Measurements from ENCODE around the gene KDM4F. TPM values are rescaled to one million over a fixed set of nuclear protein-coding genes. Genes with fewer than 3 reads are reported as not detected.
"Not testable (repeated sequence)": the region's sequence is repeated elsewhere in the genome, so short reads cannot be mapped to it uniquely, and the experiment has no call there.

Gene KDM4F
- total and polyA plus RNA-seq, 3 experiments from 2014 or later: not detected

GRCh38 chr11:95028357-95028756 lies 20.9 kb upstream of the KDM4F start:
- no peaks in the 10 kb centered on the region for H3K4me1 Mint-ChIP-seq
- CTCF ChIA-PET: no interaction called here
- H3K36me3 Mint-ChIP-seq: no peaks in the 10 kb centered on the region
- Histone ChIP-seq H3K4me1 (ENCODE audit: insufficient read depth, low read length) (no peaks in the 10 kb centered on the region), H3K27ac (ENCODE audit: low read depth, low read length) (no peak overlapping the region), H3K4me3 (ENCODE audit: low read length) (no peak overlapping the region), H3K36me3 (ENCODE audit: insufficient read depth, low read length) (no peaks in the 10 kb centered on the region), H3K9me3 (ENCODE audit: low read length) (no peaks in the 10 kb centered on the region), H3K27me3 (ENCODE audit: insufficient read depth, low read length, poor library complexity, severe bottlenecking) (no peaks in the 10 kb centered on the region)
- no peaks in the 10 kb centered on the region for H3K9me3 Mint-ChIP-seq
- H3K27ac Mint-ChIP-seq: no peak overlapping the region
- peaks cover 2 to 5% of the 10 kb centered on the region in 2 donors for H3K27me3 Mint-ChIP-seq
- no peak for DNase-seq
- H3K4me3 Mint-ChIP-seq: no peak overlapping the region
- POLR2A ChIA-PET: no interaction called here

DNA sequence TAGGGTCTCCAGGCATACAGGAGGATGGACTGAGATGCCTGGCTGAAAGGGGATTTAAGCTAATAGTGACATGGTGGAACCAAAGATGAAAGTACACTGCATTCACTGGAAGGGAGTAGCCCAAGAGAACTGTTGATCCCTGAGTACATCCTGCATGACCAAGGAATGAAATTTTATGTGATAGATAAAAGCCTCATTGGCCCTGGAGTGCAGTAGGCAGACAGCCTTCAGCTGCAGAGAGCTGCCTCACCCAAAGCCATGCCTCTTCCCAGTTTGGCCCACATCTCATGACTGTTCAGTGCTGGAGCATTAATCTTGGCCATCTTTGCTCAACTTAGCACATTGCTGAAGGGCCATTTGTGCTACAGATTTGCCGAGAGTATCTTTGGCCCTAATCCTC lies 16.2 kb upstream of the KDM4F start:
- CTCF ChIA-PET: no interaction called here
- H3K4me1 ChIP-seq (ENCODE audit: insufficient read depth, low read length): no peaks in the 10 kb centered on the region
- H3K36me3 ChIP-seq (ENCODE audit: insufficient read depth, low read length): no peaks in the 10 kb centered on the region
- no peaks in the 10 kb centered on the region for H3K36me3 Mint-ChIP-seq
- H3K9me3 Mint-ChIP-seq: no peaks in the 10 kb centered on the region
- peaks cover 2 to 26% of the 10 kb centered on the region in 2 donors for H3K27me3 Mint-ChIP-seq
- H3K4me3 ChIP-seq (ENCODE audit: low read length): no peak overlapping the region
- H3K27ac ChIP-seq (ENCODE audit: low read depth, low read length): no peak overlapping the region
- DNase-seq: no peak
- POLR2A ChIA-PET: no interaction called here
- H3K27ac Mint-ChIP-seq: no peak overlapping the region
- no peak overlapping the region for H3K4me3 Mint-ChIP-seq
- H3K9me3 ChIP-seq (ENCODE audit: low read length): no peaks in the 10 kb centered on the region
- H3K27me3 ChIP-seq (ENCODE audit: insufficient read depth, low read length, poor library complexity, severe bottlenecking): no peaks in the 10 kb centered on the region
- no peaks in the 10 kb centered on the region for H3K4me1 Mint-ChIP-seq

- Mint-ChIP-seq H3K4me3 (no peak overlapping the region), H3K4me1 (no peaks in the 10 kb centered on the region), H3K27ac (no peak overlapping the region), H3K27me3 (peaks cover 5 to 40% of the 10 kb centered on the region in 2 donors), H3K36me3 (peaks cover 0 to 2% (median 0%) of the 10 kb centered on the region in 3 donors), H3K9me3 (no peaks in the 10 kb centered on the region)
- H3K4me1 ChIP-seq (ENCODE audit: insufficient read depth, low read length): no peaks in the 10 kb centered on the region
- H3K4me3 ChIP-seq (ENCODE audit: low read length): no peak overlapping the region
- no peaks in the 10 kb centered on the region for H3K27me3 ChIP-seq (ENCODE audit: insufficient read depth, low read length, poor library complexity, severe bottlenecking)
- H3K36me3 ChIP-seq (ENCODE audit: insufficient read depth, low read length): no peaks in the 10 kb centered on the region
- ChIA-PET CTCF (no interaction called here), POLR2A (no interaction called here)
- H3K9me3 ChIP-seq (ENCODE audit: low read length): no peaks in the 10 kb centered on the region
- DNase-seq: no peak
- no peak overlapping the region for H3K27ac ChIP-seq (ENCODE audit: low read depth, low read length)
Observed at GRCh38 chr11:95035316-95035715, 13.9 kb upstream of the KDM4F start.

DNA sequence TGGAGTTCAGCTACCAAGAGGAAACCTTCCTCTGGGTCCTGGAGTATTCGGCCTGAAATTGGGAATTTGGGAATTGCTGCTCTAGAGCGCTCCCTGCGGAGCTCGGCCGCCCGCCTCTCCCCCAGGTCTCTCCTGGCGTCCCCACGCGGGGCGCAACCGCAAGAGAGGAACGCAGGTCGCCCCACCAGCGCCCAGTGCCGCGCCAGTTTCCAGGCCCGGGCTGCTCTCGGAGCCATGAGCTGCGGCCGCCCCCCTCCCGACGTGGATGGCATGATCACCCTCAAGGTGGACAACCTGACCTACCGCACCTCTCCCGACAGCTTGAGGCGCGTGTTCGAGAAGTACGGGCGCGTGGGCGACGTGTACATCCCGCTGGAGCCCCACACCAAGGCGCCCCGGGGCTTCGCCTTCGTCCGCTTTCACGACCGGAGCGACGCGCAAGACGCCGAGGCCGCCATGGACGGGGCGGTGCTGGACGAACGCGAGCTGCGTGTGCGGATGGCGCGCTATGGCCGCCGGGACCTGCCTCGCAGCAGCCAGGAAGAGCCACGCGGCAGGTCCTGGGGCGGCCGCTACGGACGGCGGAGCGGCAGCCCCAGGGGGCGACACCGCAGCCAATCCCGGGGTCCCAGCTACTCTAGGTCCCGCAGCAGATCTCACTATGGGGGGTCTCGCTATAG lies 11.7 kb upstream of the KDM4F start:
- H3K27me3 ChIP-seq (ENCODE audit: insufficient read depth, low read length, poor library complexity, severe bottlenecking); CTCF ChIA-PET; H3K9me3 ChIP-seq (ENCODE audit: low read length); H3K27ac Mint-ChIP-seq; H3K4me3 ChIP-seq (ENCODE audit: low read length); H3K4me1 Mint-ChIP-seq; H3K9me3 Mint-ChIP-seq; H3K36me3 Mint-ChIP-seq; POLR2A ChIA-PET; H3K4me1 ChIP-seq (ENCODE audit: insufficient read depth, low read length); H3K27ac ChIP-seq (ENCODE audit: low read depth, low read length); H3K36me3 ChIP-seq (ENCODE audit: insufficient read depth, low read length): not testable (repeated sequence)
- peaks cover 3 to 55% of the 10 kb centered on the region in 2 donors for H3K27me3 Mint-ChIP-seq
- DNase-seq: peak in 1 of 5 donors; percentile 21
- H3K4me3 Mint-ChIP-seq: peak overlapping the region in 1 of 7 donors; percentile 23

DNA sequence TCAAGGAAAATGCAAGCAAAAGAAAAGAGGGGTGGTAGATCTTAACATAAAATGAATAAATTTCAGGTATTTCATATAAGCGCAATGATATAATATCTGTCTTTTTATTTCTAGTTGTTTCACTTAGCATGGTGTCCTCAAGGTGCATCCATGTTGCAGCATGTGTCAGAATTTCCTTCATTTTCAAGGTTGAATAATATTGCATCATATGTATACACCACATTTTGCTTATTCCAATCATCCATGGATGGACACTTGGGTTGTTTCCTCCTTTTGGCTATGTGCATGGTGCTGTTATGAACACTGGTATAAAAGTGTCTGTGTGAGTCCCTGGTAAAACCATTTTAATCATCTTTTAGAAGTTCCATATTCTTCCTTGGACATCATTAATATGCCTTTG lies 7.0 kb upstream of the KDM4F start:
- H3K9me3 ChIP-seq (ENCODE audit: low read length): no peaks in the 10 kb centered on the region
- H3K4me3 Mint-ChIP-seq: no peak overlapping the region
- no peaks in the 10 kb centered on the region for H3K36me3 ChIP-seq (ENCODE audit: insufficient read depth, low read length)
- ChIA-PET POLR2A (no interaction called here), CTCF (no interaction called here)
- DNase-seq: no peak
- H3K4me1 ChIP-seq (ENCODE audit: insufficient read depth, low read length): no peaks in the 10 kb centered on the region
- no peaks in the 10 kb centered on the region for H3K9me3 Mint-ChIP-seq
- H3K27ac Mint-ChIP-seq: no peak overlapping the region
- H3K27me3 ChIP-seq (ENCODE audit: insufficient read depth, low read length, poor library complexity, severe bottlenecking): no peaks in the 10 kb centered on the region
- no peak overlapping the region for H3K4me3 ChIP-seq (ENCODE audit: low read length)
- H3K36me3 Mint-ChIP-seq: peaks cover 0 to 2% (median 0%) of the 10 kb centered on the region in 3 donors
- H3K27me3 Mint-ChIP-seq: peaks cover 20 to 63% of the 10 kb centered on the region in 2 donors
- no peaks in the 10 kb centered on the region for H3K4me1 Mint-ChIP-seq
- H3K27ac ChIP-seq (ENCODE audit: low read depth, low read length): no peak overlapping the region

DNA sequence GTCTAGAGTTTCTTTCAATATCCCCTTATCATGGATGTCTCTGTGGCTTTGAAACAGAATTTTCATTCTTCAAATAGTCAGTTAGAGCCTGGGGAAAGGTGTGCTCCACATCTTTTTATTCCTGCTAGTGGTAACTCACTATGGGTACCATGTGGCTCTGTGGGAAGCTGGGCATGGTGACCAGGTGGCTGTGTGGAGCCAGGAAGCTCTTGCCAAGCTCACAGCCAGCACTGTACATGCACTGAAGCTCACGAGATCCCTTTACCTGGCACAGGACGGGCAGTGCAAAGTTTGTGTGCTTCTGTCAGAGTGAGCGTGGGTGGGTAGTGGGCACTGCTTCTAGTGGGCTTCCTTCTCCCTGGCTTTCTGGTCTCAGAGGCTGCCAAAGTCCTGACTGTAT lies 6.3 kb upstream of the KDM4F start:
- no peaks in the 10 kb centered on the region for H3K4me1 ChIP-seq (ENCODE audit: insufficient read depth, low read length)
- no peaks in the 10 kb centered on the region for H3K9me3 ChIP-seq (ENCODE audit: low read length)
- Mint-ChIP-seq H3K4me1 (no peaks in the 10 kb centered on the region), H3K4me3 (no peak overlapping the region), H3K9me3 (no peaks in the 10 kb centered on the region), H3K27ac (no peak overlapping the region), H3K27me3 (peaks cover 20 to 65% of the 10 kb centered on the region in 2 donors), H3K36me3 (peaks cover 0 to 2% (median 0%) of the 10 kb centered on the region in 3 donors)
- no peak for DNase-seq
- no peaks in the 10 kb centered on the region for H3K36me3 ChIP-seq (ENCODE audit: insufficient read depth, low read length)
- POLR2A ChIA-PET: no interaction called here
- CTCF ChIA-PET: no interaction called here
- H3K4me3 ChIP-seq (ENCODE audit: low read length): no peak overlapping the region
- H3K27me3 ChIP-seq (ENCODE audit: insufficient read depth, low read length, poor library complexity, severe bottlenecking): no peaks in the 10 kb centered on the region
- H3K27ac ChIP-seq (ENCODE audit: low read depth, low read length): no peak overlapping the region

GRCh38 chr11:95044010-95044409 lies 5.2 kb upstream of the KDM4F start:
- no peaks in the 10 kb centered on the region for H3K36me3 Mint-ChIP-seq

GRCh38 chr11:95045812-95046211 lies 3.4 kb upstream of the KDM4F start:
- H3K4me3 Mint-ChIP-seq: no peak overlapping the region
- no peak overlapping the region for H3K27ac ChIP-seq (ENCODE audit: low read depth, low read length)
- H3K36me3 ChIP-seq (ENCODE audit: insufficient read depth, low read length): no peaks in the 10 kb centered on the region
- no peak overlapping the region for H3K27ac Mint-ChIP-seq
- H3K36me3 Mint-ChIP-seq: no peaks in the 10 kb centered on the region
- H3K4me1 Mint-ChIP-seq: no peaks in the 10 kb centered on the region
- H3K9me3 Mint-ChIP-seq: no peaks in the 10 kb centered on the region
- DNase-seq: no peak
- no peak overlapping the region for H3K4me3 ChIP-seq (ENCODE audit: low read length)
- ChIA-PET CTCF (no interaction called here), POLR2A (no interaction called here)
- no peaks in the 10 kb centered on the region for H3K9me3 ChIP-seq (ENCODE audit: low read length)
- H3K27me3 Mint-ChIP-seq: peaks cover 22 to 63% of the 10 kb centered on the region in 2 donors
- no peaks in the 10 kb centered on the region for H3K4me1 ChIP-seq (ENCODE audit: insufficient read depth, low read length)
- H3K27me3 ChIP-seq (ENCODE audit: insufficient read depth, low read length, poor library complexity, severe bottlenecking): peaks cover 6% of the 10 kb centered on the region

More at GRCh38 chr11:95044010-95044409, 5.2 kb upstream of the KDM4F start:
- DNase-seq: no peak
- no peaks in the 10 kb centered on the region for H3K36me3 ChIP-seq (ENCODE audit: insufficient read depth, low read length)
- no peak overlapping the region for H3K4me3 Mint-ChIP-seq
- no peak overlapping the region for H3K27ac ChIP-seq (ENCODE audit: low read depth, low read length)
- no peak overlapping the region for H3K27ac Mint-ChIP-seq
- H3K4me1 Mint-ChIP-seq: no peaks in the 10 kb centered on the region
- POLR2A ChIA-PET: no interaction called here
- H3K27me3 Mint-ChIP-seq: peaks cover 17 to 65% of the 10 kb centered on the region in 2 donors
- H3K4me1 ChIP-seq (ENCODE audit: insufficient read depth, low read length): no peaks in the 10 kb centered on the region
- no peaks in the 10 kb centered on the region for H3K9me3 Mint-ChIP-seq
- H3K27me3 ChIP-seq (ENCODE audit: insufficient read depth, low read length, poor library complexity, severe bottlenecking): no peaks in the 10 kb centered on the region
- no peaks in the 10 kb centered on the region for H3K9me3 ChIP-seq (ENCODE audit: low read length)
- CTCF ChIA-PET: no interaction called here
- H3K4me3 ChIP-seq (ENCODE audit: low read length): no peak overlapping the region
